ENCODE results near the gene IL9.

Gene IL9

DNA sequence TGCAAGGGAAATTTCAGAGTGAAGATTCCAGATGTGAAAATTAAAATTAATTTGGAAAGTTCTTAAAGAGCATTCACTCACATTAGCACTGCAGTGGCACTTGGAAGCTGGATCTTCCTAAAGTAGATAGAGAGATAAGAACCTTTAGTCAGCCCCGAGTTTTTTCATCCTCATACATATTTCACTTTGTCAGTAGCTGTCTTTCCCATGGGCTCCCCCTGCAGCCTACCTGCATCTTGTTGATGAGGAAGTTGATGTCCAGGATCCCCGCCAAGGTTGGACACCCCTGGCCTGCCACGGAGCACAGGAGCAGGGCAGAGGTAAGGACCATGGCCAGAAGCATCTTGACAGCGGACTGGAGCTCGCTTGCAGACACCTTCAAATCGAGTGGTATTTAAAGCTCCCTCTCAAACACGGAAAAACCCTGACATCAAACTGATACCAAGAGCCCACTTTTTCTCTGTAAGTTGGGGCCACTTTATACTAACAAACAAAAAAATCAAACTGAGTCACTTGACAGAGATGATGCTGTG is at the start of gene IL9:
IL9 (minus strand) TSS at position 368 of the 533 bp plus-strand sequence; CDS start at position 343, 25 bp downstream.
- no peak for DNase-seq (ENCODE audit: low read depth in 2 of 3, low spot score in 2 of 3)

DNA sequence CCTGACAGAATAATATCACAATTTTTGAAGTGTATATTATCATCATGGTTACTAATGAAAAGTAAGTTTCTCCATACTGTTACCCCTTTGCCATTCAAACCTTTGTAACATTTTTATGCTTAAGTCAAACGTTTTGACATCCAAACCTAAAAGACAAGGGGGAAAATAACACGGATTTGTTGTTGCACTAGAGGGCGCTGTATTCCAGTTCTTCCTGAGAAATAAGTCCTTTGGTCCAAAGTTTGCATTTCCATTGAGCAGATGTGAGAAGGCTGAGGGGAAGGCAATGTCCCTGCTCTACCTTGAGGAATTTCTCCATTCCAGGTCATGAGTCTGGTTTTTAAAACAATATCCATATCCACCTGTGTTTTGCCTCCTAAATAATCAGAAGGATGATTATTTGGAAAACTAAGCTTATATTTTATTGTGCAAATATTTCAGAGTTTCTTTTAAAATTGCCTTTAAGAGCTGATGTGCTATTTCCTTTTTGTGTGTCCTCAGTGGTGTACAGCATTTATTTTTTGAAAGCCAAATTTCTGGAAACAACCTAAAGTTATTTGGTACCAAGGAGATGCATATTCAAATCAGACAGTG is 49.4 kb upstream of the IL9 start:
- no peak for DNase-seq (ENCODE audit: low read depth in 2 of 3, low spot score in 2 of 3)

DNA sequence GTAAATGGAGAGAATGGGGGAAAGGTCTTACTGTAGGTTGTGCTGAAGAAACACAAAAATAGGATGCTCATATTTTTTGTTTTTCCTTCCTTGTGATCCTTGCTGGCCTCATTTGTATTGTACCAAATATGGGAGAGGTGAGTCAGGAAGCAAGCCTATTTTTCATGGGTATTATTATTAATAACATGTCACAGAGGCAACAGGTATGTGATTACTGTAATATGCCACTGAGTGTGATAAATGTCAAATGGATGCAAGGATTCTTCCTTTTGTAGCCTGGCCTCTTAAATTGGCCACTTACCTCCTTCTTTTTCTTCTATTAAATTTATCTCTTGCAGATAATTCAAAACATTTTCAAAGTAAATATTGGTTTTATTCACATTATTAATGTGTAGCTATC is 48.9 kb upstream of the IL9 start:
- no peak for DNase-seq (ENCODE audit: low read depth in 2 of 3, low spot score in 2 of 3)

DNA sequence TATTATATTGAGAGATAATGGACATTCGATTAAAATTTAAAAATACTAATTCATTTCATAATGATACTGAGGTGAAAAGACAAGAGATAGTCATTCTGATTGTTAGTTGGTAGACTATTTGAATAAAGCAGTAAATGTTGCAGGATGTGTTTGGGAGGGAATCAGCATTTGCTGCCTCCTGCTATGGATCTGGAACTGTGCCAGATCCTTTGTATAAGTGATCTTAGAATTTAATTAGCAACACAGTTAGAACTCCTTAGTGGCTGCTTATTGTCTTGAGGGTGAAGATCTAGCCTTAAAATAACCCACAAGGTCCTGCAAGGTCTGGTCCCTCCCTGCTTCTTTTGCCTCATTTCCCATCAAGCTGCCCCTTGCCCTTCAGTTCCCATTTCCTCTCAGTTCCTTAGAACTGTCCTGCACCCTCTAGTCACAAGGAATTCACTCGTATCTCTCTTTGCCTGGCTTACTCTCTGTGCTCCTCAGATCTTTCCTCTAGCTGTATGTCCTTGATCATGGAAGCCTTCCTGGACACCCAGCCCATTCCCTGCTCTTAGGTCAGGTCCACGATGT is 46.6 kb upstream of the IL9 start:
- no peak for DNase-seq (ENCODE audit: low read depth in 2 of 3, low spot score in 2 of 3)

DNA sequence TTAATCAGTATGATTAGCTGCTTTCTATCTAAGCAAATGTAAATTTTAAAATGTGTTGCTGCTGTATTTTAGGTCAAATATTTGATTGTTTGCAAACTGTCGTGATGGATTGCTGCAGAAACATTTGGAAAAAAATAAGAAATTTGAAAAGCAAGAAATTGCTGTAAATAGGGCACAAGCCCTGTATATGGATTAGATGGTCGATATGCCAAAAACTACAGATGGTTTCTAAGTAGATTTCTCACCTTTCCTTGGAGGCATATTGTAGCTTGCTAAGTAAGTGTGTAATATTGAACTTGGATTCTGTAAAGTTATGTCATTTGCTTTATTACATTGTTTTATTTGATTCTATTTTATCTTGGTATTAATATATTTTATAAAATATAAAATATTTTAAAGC is 46.1 kb upstream of the IL9 start:
- no peak for DNase-seq (ENCODE audit: low read depth in 2 of 3, low spot score in 2 of 3)

DNA sequence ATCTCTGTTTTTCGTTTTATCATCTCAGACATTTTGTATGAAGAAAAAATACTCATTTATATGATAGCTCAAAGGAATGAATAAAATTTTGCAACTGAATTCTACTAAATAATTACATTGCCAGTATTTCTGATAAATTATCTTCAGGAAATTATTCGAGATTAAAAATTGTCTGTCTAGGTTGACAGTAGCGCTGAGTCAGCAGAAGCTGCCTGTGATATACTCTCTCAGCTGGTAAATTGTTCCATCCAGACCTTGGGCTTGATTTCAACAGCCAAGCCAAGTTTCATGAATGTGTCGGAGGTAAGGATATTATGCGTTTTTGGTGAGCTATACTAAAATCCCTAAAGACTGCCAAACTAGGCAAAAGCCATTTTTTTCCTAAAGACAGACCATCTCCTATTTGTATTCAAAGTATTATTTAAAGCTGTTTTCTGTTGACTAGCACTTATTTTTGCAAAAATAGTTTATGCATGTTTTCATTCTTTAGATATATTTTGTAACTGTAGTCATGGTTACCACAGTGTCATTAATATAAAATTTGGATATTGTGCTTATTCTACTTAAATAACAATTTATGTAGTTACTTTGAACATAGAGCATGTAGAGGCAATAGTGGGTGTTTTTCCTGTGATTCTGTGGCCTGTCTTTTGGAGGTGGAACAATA is 41.7 kb upstream of the IL9 start:
- DNase-seq (ENCODE audit: low read depth in 2 of 3, low spot score in 2 of 3) = no peak

DNA sequence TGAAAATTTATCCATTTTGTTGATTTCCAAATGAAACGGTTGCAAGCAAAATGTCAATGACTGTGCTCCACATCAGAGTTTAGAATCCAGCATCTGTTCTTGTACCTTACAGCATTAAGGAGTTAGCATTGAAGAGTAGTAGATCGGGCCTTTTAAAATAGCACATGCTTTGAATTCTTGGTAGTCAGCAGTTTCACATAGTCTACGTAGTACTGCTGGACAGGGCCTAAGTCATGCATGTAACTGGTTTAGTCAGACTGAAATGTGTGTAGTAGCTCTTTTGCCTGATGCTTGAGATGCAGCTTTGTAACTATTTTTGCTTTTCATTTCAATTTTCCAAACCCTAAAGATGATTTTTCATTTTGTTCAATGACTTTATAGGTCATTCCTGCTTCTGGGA is 39.3 kb upstream of the IL9 start:
- DNase-seq (ENCODE audit: low read depth in 2 of 3, low spot score in 2 of 3) = no peak

DNA sequence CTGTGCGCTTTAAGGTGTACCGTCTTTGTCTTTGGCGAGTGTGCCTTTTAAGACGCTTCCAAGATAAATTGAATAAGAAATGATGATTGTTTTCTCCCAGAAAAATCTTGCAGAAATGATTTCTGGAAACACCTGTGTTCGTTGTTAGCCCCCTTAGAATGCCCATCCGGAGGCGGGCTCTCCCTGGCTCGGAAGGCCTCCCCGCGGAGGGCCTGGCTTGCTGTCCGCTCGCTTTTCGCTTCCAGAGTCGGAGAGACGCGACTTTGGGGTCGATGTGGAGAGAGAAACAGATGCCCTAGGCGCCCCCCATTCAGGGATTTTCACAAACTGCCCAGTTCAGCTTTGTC is 35.3 kb upstream of the IL9 start:
- no peak for DNase-seq (ENCODE audit: low read depth in 2 of 3, low spot score in 2 of 3)

DNA sequence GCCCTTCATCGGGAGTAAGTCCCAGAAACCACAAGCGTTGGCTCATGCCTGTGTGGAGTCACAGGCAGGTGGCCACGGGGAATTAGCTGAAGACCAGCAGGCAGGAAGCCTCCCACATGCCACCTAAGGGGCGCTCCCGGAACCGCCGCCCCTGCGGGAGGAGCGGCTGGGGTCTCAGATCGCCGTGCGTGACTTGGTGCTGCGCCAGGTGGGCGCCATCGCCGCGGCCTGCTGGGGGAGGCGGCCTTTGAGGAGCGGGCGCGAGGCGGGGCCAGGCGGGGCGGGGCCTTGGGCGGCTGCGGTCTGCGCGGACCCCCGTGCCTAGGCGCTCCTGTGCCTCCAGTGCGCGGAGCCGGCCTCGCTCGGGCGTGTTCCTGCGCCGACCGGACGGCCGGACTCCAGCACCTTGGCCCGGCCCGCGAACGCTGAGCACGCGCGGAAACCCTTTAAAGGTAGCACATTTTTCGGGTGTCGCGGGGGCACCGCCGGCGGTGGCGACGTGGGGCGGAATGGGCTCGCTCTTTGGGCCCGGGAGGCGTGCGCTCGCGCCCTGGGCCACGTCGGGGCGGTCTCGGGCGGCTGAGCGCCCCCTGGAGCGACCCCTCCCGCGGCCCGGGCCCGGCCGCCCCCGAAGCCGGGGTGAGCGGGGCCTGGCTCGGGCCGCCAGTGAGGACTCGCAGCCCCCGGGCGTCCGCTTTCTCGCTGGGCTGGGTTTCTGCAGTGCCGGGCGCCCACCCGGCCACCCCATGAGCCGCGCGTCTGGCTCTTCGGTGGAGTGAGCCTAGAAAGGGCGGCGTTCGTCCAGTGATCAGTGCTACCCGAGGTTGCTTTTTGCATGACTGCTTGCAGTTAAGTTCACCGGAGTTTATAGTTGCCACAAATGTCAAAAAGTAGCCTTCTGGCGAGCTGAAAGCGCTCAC is 34.6 kb upstream of the IL9 start:
- DNase-seq (ENCODE audit: low read depth in 2 of 3, low spot score in 2 of 3) = no peak

DNA sequence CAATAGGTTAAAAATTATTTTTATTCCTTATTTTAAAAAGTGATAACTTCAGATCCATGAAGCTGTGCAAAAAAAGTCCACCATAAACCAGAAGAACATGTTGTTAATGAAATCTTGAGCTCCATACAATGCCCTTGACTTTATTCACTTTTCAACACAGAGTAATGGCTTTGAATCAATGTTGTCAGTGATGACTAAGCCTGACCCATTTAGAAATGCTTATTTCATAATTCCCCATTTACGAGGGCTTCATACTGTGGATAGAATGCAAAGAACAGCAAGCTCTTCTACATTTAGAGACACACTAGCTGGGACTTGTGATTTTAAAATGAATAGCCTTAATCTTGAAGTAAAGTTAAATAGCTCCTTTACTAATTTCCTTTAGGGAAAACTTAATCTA is 25.7 kb upstream of the IL9 start:
- no peak for DNase-seq (ENCODE audit: low read depth in 2 of 3, low spot score in 2 of 3)

DNA sequence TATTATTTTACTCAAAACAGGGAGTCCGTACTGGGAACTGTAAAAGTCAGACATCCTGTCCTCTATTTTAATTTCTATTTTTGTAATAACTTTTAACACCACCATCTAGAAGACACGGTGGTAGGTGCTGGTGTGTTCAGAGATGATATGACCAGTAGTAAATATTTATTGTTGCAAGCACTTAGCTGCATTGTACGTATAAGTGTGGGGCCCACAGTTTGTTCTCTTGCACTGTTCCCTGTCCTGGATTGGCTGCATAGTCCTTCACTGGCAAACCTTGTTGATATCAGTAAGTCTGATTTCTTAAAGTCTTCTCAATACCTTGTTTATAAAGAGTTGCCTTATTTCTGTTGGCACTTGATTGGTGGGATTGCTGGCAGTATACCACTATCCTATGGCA is 24.6 kb upstream of the IL9 start:
- no peak for DNase-seq (ENCODE audit: low read depth in 2 of 3, low spot score in 2 of 3)

DNA sequence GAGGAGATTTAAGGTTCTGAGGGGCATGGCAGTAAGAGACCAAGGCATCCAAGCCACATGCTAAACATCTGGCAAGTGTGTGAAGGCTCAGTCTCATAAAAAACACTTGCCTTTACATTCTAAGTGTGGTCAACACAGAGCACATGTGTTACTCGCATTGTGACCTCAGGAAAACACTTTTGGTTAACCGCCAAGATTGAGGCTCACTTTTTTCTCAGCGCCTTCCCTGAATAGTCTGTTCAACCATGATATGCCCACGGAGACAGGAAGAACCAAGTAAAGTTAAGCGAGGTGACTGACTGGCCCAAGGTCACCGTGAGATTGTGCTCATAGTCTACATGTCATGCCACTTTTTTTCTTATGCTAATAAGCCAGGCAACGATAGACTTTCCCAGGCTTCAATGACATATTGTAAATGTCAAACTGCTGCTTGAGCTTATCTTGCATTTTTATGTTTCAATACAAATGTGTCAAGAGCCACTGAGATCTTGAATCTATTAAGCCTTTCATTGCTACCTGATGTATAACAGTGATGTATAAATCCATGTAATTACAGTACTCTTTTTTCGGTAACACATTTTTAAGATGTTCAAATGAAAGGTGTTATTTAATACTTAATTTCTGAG is 21.1 kb upstream of the IL9 start:
- DNase-seq (ENCODE audit: low read depth in 2 of 3, low spot score in 2 of 3) = no peak

DNA sequence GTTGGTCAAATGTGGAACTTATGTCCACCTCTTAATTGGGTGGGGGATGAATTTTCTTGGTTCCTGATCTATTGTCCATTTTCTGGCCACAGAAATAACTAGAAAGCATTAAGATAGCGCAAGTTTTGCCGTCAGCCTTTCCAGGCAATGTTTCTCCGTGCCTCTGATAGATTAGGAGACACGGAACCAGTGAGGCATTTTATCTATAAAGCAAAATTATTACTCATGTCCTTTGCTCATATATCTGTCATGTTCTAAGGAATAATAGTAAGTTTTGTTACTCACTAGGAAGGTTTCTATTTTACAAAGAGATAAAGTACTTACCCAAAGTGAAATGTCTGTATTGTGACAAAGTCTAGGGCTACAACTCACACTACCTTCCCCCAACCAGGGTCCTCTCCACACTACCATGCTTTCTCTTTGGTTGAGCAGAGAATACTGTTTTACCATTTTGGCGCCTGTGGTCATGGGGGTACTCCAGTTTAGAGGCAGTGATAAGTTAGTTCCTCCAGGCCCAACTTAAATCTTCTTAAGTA is 19.9 kb upstream of the IL9 start:
- DNase-seq (ENCODE audit: low read depth in 2 of 3, low spot score in 2 of 3) = no peak

DNA sequence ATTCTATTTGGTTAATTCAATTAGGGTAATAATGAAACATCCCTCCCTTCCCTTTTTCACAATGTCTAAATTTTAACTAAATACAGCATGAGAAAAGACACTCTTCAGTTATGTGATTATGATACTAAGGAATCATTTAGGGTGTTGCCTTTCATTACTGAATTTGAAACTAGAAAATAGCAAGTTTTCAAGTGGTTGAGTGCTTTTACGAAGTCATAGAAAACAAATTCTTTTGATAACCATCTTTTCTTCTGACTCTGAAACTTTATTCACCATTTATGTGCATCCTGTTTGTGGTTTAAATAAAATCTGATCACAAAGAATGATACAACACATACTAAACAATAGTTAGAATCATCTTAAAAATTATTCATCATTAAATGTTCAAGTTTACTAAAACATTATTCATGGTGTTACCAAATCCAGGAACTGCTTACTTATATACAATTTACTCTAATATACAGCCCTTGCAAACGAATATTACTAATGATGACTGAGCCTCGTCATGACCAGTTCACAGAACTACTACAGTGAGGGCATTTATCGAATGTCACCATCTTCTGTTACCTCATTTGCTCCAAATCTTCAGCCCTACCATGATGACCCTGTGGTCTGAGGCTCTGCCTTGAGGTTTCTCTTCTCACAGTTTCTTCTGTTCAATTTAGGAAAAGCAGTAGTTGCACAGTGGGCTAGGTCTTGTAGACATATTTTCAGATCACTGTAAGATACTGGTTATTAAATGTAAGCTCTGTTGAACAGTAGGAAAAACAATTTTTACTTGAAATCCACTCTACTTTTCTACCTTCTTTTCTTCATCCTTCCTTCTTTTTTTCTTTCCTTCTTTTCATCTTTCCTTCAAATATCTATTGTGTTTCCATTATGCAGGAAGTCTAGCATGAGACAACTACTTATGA is 18.3 kb upstream of the IL9 start:
- no peak for DNase-seq (ENCODE audit: low read depth in 2 of 3, low spot score in 2 of 3)

DNA sequence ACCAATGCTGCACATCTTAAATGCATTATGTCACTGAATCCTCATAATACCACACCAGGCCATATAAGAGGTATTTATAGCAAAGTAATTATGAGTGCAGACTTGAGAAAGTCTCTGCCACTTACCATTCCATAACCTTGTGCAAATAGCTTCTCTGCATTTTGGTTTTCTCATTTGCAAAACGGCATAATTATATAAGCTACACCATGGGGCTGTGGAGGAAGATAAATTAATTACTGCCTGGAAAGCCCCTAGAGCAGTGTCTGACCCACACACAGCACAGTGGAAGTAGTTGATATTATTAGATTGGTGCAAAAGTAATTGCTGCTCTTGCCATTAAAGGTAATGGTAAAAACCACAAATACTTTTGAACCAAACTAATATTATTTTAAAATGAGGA is 9.5 kb upstream of the IL9 start:
- DNase-seq (ENCODE audit: low read depth in 2 of 3, low spot score in 2 of 3) = no peak

DNA sequence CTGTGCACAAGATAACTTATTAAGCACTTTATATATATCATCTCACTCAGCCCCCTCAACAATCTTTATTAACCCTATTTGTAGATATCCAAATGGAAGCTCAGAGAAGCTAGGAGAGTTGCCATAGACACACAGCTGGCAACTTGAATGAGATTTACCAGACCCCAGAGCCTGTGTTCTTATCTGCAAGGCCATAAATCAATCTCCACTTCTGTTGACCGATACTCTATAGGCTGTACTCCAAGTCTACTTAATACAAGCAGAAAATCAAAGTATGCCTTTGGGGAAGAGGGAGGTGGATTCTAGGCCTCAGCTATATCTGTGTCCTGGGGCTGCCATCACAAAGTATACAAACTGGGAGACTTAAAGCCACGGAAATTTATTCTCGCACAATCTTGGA is 6.0 kb upstream of the IL9 start:
- no peak for DNase-seq (ENCODE audit: low read depth in 2 of 3, low spot score in 2 of 3)

DNA sequence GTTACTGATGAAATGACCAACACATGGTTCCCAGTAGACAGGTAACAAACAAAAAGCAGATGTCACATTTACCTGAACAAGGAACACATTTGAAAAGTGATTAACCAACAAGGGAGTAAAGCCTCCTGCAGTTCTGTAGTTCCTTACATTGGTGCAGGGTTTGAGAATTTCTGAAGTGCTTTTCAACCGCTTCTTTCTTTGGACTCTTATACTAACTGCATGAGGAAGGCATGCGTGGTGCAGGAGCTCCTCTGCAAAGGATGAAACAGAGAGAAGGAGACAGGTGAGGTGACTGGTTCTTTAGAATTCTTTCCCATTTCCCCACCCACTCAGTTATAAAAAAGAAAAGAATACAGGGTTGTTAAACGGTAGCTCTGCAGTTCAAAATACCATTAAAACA is 4.6 kb upstream of the IL9 start:
- DNase-seq (ENCODE audit: low read depth in 2 of 3, low spot score in 2 of 3) = no peak

DNA sequence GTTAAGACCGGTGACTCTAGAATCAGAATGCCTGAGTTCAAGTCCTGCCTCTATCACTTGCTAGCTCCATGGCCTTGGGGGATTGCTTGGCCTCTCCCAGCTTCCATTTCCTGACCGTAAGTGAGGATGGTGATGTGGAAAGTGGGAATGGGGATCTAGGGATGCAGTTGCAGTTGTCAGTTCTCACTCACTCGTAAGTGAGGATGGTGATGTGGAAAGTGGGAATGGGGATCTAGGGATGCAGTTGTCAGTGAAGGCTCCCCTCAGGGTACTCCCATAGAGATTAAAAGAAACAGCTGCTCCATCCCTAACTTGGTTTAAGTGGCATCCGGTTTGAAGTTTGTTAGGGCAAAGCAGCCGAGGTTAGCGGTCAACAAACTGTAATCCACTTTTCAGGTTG is 3.0 kb upstream of the IL9 start:
- no peak for DNase-seq (ENCODE audit: low read depth in 2 of 3, low spot score in 2 of 3)

DNA sequence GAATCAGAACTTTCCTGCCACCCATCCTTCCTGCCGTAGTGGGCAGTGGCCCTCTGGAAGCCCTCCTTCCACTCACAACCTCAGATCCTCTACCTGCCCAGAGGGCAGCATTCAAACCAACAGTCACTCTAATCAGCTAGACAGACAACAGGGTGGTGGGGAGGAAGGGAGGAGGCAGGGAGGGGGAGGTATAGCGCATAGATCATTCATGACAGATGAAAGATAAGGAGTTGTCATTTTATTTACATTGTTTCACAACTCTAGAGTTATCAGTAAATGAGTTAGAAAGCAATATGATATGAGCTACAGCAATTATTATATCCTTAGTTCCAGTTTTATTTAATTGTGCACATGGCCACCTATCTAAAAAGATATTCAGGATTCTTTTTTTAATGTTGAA is 852 bp downstream of the IL9 start:
- no peak for DNase-seq (ENCODE audit: low read depth in 2 of 3, low spot score in 2 of 3)

DNA sequence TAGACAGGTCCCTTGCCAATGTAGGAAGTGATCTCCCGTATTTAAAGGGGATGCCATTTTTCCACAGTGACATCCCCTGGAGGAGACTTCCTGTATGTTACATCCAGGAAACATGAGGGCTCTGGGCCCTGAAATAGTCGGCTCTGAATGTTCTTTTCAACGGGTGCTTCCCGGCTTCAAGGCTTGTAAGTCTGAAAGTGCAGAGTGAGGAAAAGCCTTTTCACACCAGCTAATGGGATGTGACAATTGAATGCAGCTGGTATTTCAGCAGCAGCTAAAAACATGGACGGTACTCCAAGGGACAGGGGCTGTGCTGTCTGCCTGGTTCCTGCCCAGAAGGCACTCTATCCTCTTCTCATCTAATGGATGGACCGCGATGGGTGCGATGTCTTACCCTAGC is 1.4 kb downstream of the IL9 start:
- DNase-seq (ENCODE audit: low read depth in 2 of 3, low spot score in 2 of 3) = no peak

Measured in activated CD8-positive, alpha-beta memory T cell treated with anti-CD3 and anti-CD28 coated beads for 48 hours (primary cell).